ENCODE data around the gene DTNBP1.

DTNBP1 gene

DNA sequence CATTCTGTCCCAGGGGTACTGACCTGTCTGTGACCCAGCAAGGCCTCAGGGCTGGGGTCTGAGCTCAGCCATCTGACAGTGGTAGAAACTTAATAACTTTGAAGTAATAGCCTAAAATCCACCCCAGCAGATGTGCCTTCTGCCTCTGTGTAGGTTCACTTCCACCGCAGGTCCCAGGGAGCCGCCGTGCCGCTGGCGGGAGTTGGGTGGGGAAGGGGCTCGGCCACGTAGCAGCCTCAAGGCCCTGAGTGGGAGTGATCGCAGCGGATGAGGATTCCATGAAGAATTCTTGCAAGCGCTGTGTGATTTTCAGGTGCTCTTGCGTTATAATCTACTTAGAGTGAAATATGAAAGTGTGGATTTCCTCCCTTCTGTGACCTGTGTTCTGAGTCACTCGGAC lies 163.7 kb downstream of the DTNBP1 start:
- no peak for DNase-seq
- H3K36me3 ChIP-seq (replicated peaks), result peaks cover 14% of the 10 kb centered on the region
- no peak overlapping the region for H3K27ac ChIP-seq
- in situ Hi-C loops (cut with HindIII; ENCODE audit: low pct_ligation_motif_present, low sequenced_read_pairs), result no loop called here
- TF ChIP-seq, protein P1, sequence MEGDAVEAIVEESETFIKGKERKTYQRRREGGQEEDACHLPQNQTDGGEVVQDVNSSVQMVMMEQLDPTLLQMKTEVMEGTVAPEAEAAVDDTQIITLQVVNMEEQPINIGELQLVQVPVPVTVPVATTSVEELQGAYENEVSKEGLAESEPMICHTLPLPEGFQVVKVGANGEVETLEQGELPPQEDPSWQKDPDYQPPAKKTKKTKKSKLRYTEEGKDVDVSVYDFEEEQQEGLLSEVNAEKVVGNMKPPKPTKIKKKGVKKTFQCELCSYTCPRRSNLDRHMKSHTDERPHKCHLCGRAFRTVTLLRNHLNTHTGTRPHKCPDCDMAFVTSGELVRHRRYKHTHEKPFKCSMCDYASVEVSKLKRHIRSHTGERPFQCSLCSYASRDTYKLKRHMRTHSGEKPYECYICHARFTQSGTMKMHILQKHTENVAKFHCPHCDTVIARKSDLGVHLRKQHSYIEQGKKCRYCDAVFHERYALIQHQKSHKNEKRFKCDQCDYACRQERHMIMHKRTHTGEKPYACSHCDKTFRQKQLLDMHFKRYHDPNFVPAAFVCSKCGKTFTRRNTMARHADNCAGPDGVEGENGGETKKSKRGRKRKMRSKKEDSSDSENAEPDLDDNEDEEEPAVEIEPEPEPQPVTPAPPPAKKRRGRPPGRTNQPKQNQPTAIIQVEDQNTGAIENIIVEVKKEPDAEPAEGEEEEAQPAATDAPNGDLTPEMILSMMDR (IDR thresholded peaks at IDR 0.05; ENCODE audit: low read depth, low read length, missing control alignments), result no peak
- no peak overlapping the region for H3K4me3 ChIP-seq (ENCODE audit: low read depth, low read length)
- H3K27me3 ChIP-seq (replicated peaks), result no peaks in the 10 kb centered on the region

DNA sequence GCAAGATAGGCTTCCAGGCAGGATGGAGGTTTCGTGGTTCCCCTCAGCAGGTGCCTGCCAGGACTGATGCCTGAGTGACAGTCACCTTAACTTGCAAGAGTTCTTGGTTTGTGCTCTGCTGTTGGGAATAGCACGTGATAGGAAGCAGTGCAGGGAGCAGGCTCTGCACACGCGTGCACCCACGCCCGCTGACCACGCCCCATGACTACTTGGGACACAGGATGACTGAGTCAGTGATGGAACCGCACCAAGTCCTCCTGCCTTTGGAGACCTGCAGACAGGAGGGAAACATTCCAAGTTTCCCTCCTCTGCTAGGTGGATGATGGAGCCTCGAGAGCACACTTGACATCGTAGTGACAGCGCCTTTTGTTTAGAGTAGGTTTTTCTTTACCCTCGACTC lies 164.2 kb downstream of the DTNBP1 start:
- no peak for DNase-seq
- H3K27ac ChIP-seq, result no peak overlapping the region
- in situ Hi-C loops (cut with HindIII; ENCODE audit: low pct_ligation_motif_present, low sequenced_read_pairs), result no loop called here
- TF ChIP-seq, protein P1 (IDR thresholded peaks at IDR 0.05; ENCODE audit: low read depth, low read length, missing control alignments), result no peak
- H3K4me3 ChIP-seq (ENCODE audit: low read depth, low read length), result no peak overlapping the region
- no peaks in the 10 kb centered on the region for H3K27me3 ChIP-seq (replicated peaks)
- H3K36me3 ChIP-seq (replicated peaks), result peaks cover 14% of the 10 kb centered on the region

DNA sequence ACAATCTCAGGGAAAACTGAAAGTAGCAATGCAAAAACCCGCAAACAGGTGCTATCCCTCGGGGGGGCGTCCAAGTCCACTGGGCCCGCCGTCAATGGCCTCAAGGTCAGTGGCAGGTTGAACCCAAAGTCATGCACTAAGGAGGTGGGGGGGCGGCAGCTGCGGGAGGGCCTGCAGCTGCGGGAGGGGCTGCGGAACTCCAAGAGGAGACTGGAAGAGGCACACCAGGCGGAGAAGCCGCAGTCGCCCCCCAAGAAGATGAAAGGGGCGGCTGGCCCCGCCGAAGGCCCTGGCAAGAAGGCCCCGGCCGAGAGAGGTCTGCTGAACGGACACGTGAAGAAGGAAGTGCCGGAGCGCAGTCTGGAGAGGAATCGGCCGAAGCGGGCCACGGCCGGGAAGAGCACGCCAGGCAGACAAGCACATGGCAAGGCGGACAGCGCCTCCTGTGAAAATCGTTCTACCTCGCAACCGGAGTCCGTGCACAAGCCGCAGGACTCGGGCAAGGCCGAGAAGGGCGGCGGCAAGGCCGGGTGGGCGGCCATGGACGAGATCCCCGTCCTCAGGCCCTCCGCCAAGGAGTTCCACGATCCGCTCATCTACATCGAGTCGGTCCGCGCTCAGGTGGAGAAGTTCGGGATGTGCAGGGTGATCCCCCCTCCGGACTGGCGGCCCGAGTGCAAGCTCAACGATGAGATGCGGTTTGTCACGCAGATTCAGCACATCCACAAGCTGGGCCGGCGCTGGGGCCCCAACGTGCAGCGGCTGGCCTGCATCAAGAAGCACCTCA lies 166.3 kb downstream of the DTNBP1 start:
- TF ChIP-seq, protein P1 (IDR thresholded peaks at IDR 0.05; ENCODE audit: low read depth, low read length, missing control alignments), result no peak
- no peak overlapping the region for H3K27ac ChIP-seq
- DNase-seq, result no peak
- H3K4me3 ChIP-seq (ENCODE audit: low read depth, low read length), result no peak overlapping the region
- H3K27me3 ChIP-seq (replicated peaks), result no peaks in the 10 kb centered on the region
- peaks cover 14% of the 10 kb centered on the region for H3K36me3 ChIP-seq (replicated peaks)
- in situ Hi-C loops (cut with HindIII; ENCODE audit: low pct_ligation_motif_present, low sequenced_read_pairs), result no loop called here

DNA sequence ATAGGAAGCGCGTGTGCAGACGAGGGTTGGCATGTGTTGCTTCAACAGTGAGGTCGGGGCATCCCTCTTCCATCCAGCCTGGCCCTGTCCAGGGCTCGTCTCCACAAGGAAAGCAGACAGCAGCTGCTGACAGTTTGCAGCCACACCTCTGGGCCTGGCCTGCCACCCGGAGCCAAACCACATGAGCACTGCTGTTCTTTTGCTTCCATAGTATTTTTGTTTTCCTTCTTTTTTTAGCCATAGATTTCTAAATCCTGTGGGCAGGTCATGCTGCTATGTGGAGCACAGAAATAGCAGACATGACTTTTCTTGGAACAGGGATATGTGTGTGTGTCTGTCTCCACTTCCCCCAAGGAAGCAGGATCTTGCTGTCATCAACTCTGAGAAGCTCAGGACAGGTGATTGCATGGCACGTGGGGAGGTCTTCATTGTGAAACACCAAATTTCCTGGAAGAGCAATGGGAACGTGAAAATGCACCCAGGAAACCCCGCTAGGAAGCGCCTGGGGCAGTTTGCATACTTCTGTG lies 167.4 kb downstream of the DTNBP1 start:
- H3K27me3 ChIP-seq (replicated peaks), result no peaks in the 10 kb centered on the region

DNA sequence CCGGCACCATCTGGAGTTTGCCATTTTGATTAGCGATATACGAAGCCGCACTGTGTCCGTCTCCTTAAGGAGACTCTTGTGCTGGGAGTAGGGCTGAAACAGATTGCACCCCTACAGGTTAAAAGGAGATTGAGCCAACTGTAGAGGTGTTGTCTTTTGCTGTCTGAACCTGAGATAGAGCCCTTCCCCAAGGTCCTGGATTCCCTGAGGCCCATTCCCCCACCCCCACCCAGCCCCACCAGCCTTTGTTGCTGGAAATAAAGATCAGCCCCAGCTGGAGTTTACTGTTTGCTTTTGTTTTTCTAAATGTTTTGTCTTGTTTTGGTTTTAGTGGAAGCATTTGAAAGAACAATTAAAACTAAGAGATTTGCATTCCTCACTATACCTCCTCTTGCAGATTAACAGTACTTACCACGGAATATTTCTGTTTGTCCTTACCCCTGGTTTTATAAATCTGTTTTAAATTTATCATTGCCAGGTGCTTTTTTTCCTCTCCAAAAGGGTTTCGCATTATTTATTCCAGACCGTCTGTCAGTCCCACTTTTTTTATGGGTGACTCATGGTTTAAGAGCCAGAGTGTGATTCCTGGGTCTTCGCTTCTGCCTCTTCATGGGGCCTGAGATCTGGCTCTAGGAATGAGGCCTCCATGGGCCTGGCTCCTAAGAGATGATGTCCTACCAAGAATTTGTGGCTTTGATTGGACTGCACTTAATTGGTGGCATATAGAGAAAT lies 169.2 kb downstream of the DTNBP1 start:
- Histone ChIP-seq H3K27ac (no peak overlapping the region), H3K4me3 (ENCODE audit: low read depth, low read length) (no peak overlapping the region), H3K27me3 (replicated peaks) (no peaks in the 10 kb centered on the region), H3K36me3 (replicated peaks) (peaks cover 10% of the 10 kb centered on the region)
- in situ Hi-C loops (cut with HindIII; ENCODE audit: low pct_ligation_motif_present, low sequenced_read_pairs), result no loop called here
- TF ChIP-seq, protein P1 (IDR thresholded peaks at IDR 0.05; ENCODE audit: low read depth, low read length, missing control alignments), result no peak
- DNase-seq, result no peak

More for the DNA sequence above, 167.4 kb downstream of the DTNBP1 start:
- H3K36me3 ChIP-seq (replicated peaks), result peaks cover 10% of the 10 kb centered on the region
- DNase-seq, result no peak
- in situ Hi-C loops (cut with HindIII; ENCODE audit: low pct_ligation_motif_present, low sequenced_read_pairs), result no loop called here
- TF ChIP-seq, protein P1 (IDR thresholded peaks at IDR 0.05; ENCODE audit: low read depth, low read length, missing control alignments), result no peak
- H3K27ac ChIP-seq, result no peak overlapping the region
- no peak overlapping the region for H3K4me3 ChIP-seq (ENCODE audit: low read depth, low read length)
